Metanephros (tissue), 2 donors: Measurements from ENCODE around the gene NAALADL2. TPM values are rescaled to one million over a fixed set of nuclear protein-coding genes. Genes with fewer than 3 reads are reported as not detected.

Source experiments
- small RNA-seq: library from RNA; depleted of rRNA; stranded (forward); fragments of <200 nt; gene quantifications from one replicate; pipeline ENCODE3, GENCODE V24; 2014; ENCODE audit warnings: low replicate concordance
- total RNA-seq: library from RNA; depleted of rRNA; stranded (reverse); fragments of >200 nt; gene quantifications from one replicate; pipeline ENCODE4 v1.2.3, GENCODE V29; 2014

Gene NAALADL2
- total RNA-seq = 37.1 TPM

GRCh38 chr3:174859114-174859735 lies at the start of gene NAALADL2:
Gene NAALADL2 (plus strand): TSS chr3:174859334.

Small RNAs within 50 kb of the gene (small RNA-seq; reads per million reads assigned to genes)
- gene MIR4789 = not detected
- not detected for gene RNU4-91P
- gene RNU6-1233P = not detected
- gene RNU6-1317P = not detected
